Immature natural killer cell (primary cell): ENCODE results near the gene PDCD2L. TPM values are rescaled to one million over a fixed set of nuclear protein-coding genes. Genes with fewer than 3 reads are reported as not detected.

Experiments
- DNase-seq, 3 donors: peaks; one replicate each; pipeline ENCODE4 v3.0.0; 2022; ENCODE audit warnings: mixed read lengths in 1 of 3
- H3K27ac Mint-ChIP-seq, 6 donors: one replicate each; pipeline ENCODE4 v1.8.0; 2020; ENCODE audit warnings: mixed read lengths in 6 of 6, mild to moderate bottlenecking in 5 of 6, inconsistent platforms in 4 of 6, moderate library complexity in 3 of 6
- H3K27me3 Mint-ChIP-seq, 3 donors: one replicate each; pipeline ENCODE4 v1.8.0; 2020 to 2021; ENCODE audit warnings: low read depth in 3 of 3, mild to moderate bottlenecking in 3 of 3, mixed read lengths in 3 of 3, moderate library complexity in 3 of 3, inconsistent platforms in 1 of 3
- H3K36me3 Mint-ChIP-seq, 3 donors: one replicate each; pipeline ENCODE4 v1.8.0; 2020; ENCODE audit warnings: mixed read lengths in 3 of 3, inconsistent platforms in 2 of 3, mild to moderate bottlenecking in 2 of 3
- H3K4me1 Mint-ChIP-seq, 2 donors: one replicate each; pipeline ENCODE4 v1.8.0; 2020; ENCODE audit warnings: inconsistent platforms in 2 of 2, mild to moderate bottlenecking in 2 of 2, mixed read lengths in 2 of 2, moderate library complexity in 1 of 2
- H3K4me3 Mint-ChIP-seq, 5 donors: one replicate each; pipeline ENCODE4 v1.8.0; 2020; ENCODE audit warnings: mild to moderate bottlenecking in 5 of 5, mixed read lengths in 5 of 5, inconsistent platforms in 3 of 5, moderate library complexity in 3 of 5
- H3K9me3 Mint-ChIP-seq, 6 donors: one replicate each; pipeline ENCODE4 v1.8.0; 2020; ENCODE audit warnings: mild to moderate bottlenecking in 6 of 6, mixed read lengths in 6 of 6, inconsistent platforms in 4 of 6, moderate library complexity in 3 of 6
- polyA plus RNA-seq, 3 donors: library from polyadenylated mRNA; unstranded; fragments of 300-500 nt; fragmentation: Illumina TruSeq; gene quantifications; one replicate each; pipeline ENCODE4 v1.2.3, GENCODE V29; 2021

Gene PDCD2L
- polyA plus RNA-seq, 3 donors from 2014 or later, result 6.5 to 14.3 (median 11.4) TPM

DNA sequence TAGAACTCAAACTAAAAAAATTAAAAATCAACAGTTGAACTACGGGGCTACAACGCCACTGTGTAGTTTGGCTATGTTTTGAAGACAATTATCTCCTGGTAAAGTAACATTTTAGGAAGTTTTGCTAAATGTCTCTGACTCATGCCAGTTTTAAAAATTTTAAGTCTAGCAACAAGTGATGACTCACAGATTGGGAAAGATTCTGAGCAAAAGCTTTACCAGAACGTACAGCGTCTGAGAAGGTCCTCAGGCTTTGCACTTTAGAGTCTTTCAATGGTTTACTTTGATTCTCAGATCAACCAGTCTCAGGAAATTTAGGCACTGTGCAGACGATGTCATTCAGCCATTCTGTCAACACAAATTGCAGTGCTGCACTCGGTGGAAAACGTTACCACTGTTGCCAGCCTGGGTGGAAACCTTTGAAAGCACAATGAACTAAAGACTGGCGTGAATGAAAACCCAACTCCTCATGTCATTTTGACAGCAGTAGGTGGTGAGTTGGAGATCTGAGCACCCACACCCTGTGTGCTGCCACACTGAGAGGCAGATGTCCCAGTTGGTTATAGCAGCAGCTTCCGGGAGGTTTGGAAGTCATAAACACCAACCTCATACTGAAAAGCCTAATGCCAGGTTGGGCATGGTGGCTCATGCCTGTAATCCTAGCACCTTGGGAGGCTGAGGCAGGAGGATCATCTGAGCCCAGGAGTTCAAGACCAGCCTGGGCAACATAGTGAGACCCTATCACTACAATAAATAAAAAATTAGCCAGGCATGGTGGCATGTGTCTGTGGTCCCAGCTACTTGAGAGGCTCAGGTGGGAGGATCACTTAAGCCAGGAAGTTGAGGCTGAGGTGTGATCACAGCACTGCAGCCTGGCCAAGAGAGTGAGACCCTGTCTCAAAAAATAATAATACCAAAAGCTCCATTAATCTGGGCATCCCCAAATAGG lies 71.1 kb downstream of the PDCD2L start:
- H3K36me3 Mint-ChIP-seq, result peaks cover 0 to 17% (median 16%) of the 10 kb centered on the region in 3 donors
- DNase-seq, result no peak
- H3K27me3 Mint-ChIP-seq, result peaks cover 1 to 15% (median 4%) of the 10 kb centered on the region in 3 donors
- H3K4me3 Mint-ChIP-seq, result no peak overlapping the region
- peaks cover 0 to 5% of the 10 kb centered on the region in 2 donors for H3K4me1 Mint-ChIP-seq
- H3K27ac Mint-ChIP-seq, result no peak overlapping the region
- H3K9me3 Mint-ChIP-seq, result no peaks in the 10 kb centered on the region

Other genes starting within 250 kb of the PDCD2L start
- gene LSM14A, start 231.9 kb upstream of the PDCD2L start, polyA plus RNA-seq, result 100 to 1,000 TPM; 120 to 175 (median 157) TPM
- 1 to 10 TPM in 2 of 3 donors, under 1 TPM in 1; 0.93 to 4.0 (median 2.7) TPM for gene GARRE1, start 149.8 kb upstream of the PDCD2L start, polyA plus RNA-seq
- 100 to 1,000 TPM; 112 to 161 (median 143) TPM for gene GPI, start 39.2 kb upstream of the PDCD2L start, polyA plus RNA-seq
- gene UBA2, start 24.0 kb downstream of the PDCD2L start, polyA plus RNA-seq, result 10 to 100 TPM; 77.3 to 95.2 (median 87.4) TPM
- gene WTIP, start 77.4 kb downstream of the PDCD2L start, polyA plus RNA-seq, result under 1 TPM in 1 of 3 donors, not detected in 2; 0.03 TPM